PFSK-1 (cell line): ENCODE data around the gene AANAT.

ENCODE experiments used
- FOXP2 ChIP-seq: optimal IDR thresholded peaks from 2 replicates; pipeline ENCODE3; 2011; ENCODE audit warnings: borderline replicate concordance, control low read depth, inconsistent platforms; ENCODE audit not compliant: insufficient read depth; ENCODE audit errors: extremely low read length, extremely low read depth
- POLR2AphosphoS5 ChIP-seq: IDR thresholded peaks from 2 replicates; pipeline ENCODE4 v1.6.1; 2012; ENCODE audit warnings: low read depth, mild to moderate bottlenecking, control low read depth, low read length, moderate library complexity
- REST ChIP-seq, 2 experiments: IDR thresholded peaks; 2 replicates each; pipeline versions ENCODE4 v1.6.1 to v1.8.0; 2011 to 2012; ENCODE audit warnings: low read depth in 2 of 2, low read length in 2 of 2, control low read depth in 1 of 2, inconsistent platforms in 1 of 2, mild to moderate bottlenecking in 1 of 2, moderate library complexity in 1 of 2; ENCODE audit not compliant: insufficient read depth in 1 of 2
- SIN3A ChIP-seq: IDR thresholded peaks from 2 replicates; pipeline ENCODE4 v1.6.1; 2012; ENCODE audit warnings: mild to moderate bottlenecking, low read length, moderate library complexity, borderline replicate concordance; ENCODE audit not compliant: insufficient read depth
- TAF1 ChIP-seq: IDR thresholded peaks from 2 replicates; pipeline ENCODE4 v1.6.1; 2012; ENCODE audit warnings: low read length, control low read depth, borderline replicate concordance; ENCODE audit not compliant: insufficient read depth

The AANAT gene

GRCh38 chr17:76511668-76512365 is 44.4 kb downstream of the AANAT start:
- TF ChIP-seq TAF1 (no peak), SIN3A (no peak), POLR2AphosphoS5 (no peak), REST (IDR thresholded peaks at IDR 0.05; ENCODE audit: insufficient read depth in 1 of 2, low read depth in 2 of 2, low read length in 2 of 2) (no peak), FOXP2 (no peak)

GRCh38 chr17:76512366-76513305 is 45.2 kb downstream of the AANAT start:
- no peak for TF ChIP-seq SIN3A
- no peak for TF ChIP-seq TAF1
- TF ChIP-seq POLR2AphosphoS5 = no peak
- no peak for TF ChIP-seq FOXP2
- no peak for TF ChIP-seq REST (IDR thresholded peaks at IDR 0.05; ENCODE audit: insufficient read depth in 1 of 2, low read depth in 2 of 2, low read length in 2 of 2)

- TF ChIP-seq TAF1 (no peak), POLR2AphosphoS5 (no peak), REST (IDR thresholded peaks at IDR 0.05; ENCODE audit: insufficient read depth in 1 of 2, low read depth in 2 of 2, low read length in 2 of 2) (no peak)
Measured at GRCh38 chr17:76513306-76513692, 45.9 kb downstream of the AANAT start.

GRCh38 chr17:76515274-76515949 is 48.0 kb downstream of the AANAT start:
- TF ChIP-seq SIN3A (no peak), TAF1 (no peak), FOXP2 (no peak), REST (IDR thresholded peaks at IDR 0.05; ENCODE audit: insufficient read depth in 1 of 2, low read depth in 2 of 2, low read length in 2 of 2) (no peak), POLR2AphosphoS5 (no peak)
